Esophagus muscularis mucosa (tissue), 4 donors: ENCODE measurements around the gene PROZ.

Experiments used
- EP300 ChIP-seq: sonication (generic); formaldehyde crosslinking; IDR thresholded peaks from one replicate; pipeline ENCODE4 v1.6.1; 2017; ENCODE audit warnings: antibody characterized with exemption
- POLR2A ChIP-seq: fragments of 450-650 bp; IDR thresholded peaks from one replicate; pipeline ENCODE4 v1.6.1; 2017; ENCODE audit warnings: antibody characterized with exemption, moderate library complexity, mild to moderate bottlenecking, low read depth
- POLR2AphosphoS5 ChIP-seq, 2 donors: sonication (generic); formaldehyde crosslinking; IDR thresholded peaks; one replicate each; pipeline ENCODE4 v1.6.1; 2017; ENCODE audit warnings: antibody characterized with exemption in 2 of 2
- TF ChIP-seq, protein P1 (sequence below), 3 experiments: fragments of 200-600 bp in 2 of 3; fragments of 450-650 bp in 1 of 3; sonication (generic) in 2 of 3; IDR thresholded peaks; one replicate each; pipeline ENCODE4 v1.5.1; 2017 to 2019; ENCODE audit warnings: antibody characterized with exemption in 3 of 3, mild to moderate bottlenecking in 2 of 3, moderate library complexity in 1 of 3

GRCh38 chr13:113176822-113177221 lies 18.4 kb downstream of the PROZ start:
- TF ChIP-seq, protein P1, sequence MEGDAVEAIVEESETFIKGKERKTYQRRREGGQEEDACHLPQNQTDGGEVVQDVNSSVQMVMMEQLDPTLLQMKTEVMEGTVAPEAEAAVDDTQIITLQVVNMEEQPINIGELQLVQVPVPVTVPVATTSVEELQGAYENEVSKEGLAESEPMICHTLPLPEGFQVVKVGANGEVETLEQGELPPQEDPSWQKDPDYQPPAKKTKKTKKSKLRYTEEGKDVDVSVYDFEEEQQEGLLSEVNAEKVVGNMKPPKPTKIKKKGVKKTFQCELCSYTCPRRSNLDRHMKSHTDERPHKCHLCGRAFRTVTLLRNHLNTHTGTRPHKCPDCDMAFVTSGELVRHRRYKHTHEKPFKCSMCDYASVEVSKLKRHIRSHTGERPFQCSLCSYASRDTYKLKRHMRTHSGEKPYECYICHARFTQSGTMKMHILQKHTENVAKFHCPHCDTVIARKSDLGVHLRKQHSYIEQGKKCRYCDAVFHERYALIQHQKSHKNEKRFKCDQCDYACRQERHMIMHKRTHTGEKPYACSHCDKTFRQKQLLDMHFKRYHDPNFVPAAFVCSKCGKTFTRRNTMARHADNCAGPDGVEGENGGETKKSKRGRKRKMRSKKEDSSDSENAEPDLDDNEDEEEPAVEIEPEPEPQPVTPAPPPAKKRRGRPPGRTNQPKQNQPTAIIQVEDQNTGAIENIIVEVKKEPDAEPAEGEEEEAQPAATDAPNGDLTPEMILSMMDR (IDR thresholded peaks at IDR 0.05) = no peak
- TF ChIP-seq POLR2A = no peak
- TF ChIP-seq EP300 = no peak
- no peak for TF ChIP-seq POLR2AphosphoS5 (IDR thresholded peaks at IDR 0.05)
